ENCODE measurements around the gene CDH13.

- TF ChIP-seq POLR2A (IDR thresholded peaks at IDR 0.05), result no peak
- no peak for TF ChIP-seq CTCF (IDR thresholded peaks at IDR 0.05)
These were observed 952.3 kb downstream of the CDH13 start for GRCh38 chr16:83579027-83579426.

Measured in thyroid gland (tissue), 4 donors.